Adrenal gland (tissue), 12 donors: ENCODE measurements around the gene TLR10. TPM values are rescaled to one million over a fixed set of nuclear protein-coding genes. Genes with fewer than 3 reads are reported as not detected.

ENCODE experiments used
- DNase-seq, 7 donors: peaks; one replicate each; pipeline ENCODE4 v3.0.0-alpha.2; 2019 to 2020
- H3K27ac ChIP-seq, 5 donors: fragments of 200-600 bp; sonication (generic) in 4 of 5; 1 replicate in 3 of 5; 2 replicates in 2 of 5; pipeline versions ENCODE4 v1.5.1 to v1.8.0; 2016 to 2020; ENCODE audit warnings: mild to moderate bottlenecking in 1 of 5
- H3K27me3 ChIP-seq: fragments of 200-600 bp; 2 replicates; pipeline ENCODE4 v1.8.0; 2021
- H3K36me3 ChIP-seq, 2 donors: fragments of 200-600 bp; replicated peaks in 1 of 2; 1 replicate in 1 of 2; 2 replicates in 1 of 2; pipeline versions ENCODE4 v1.5.1 to v1.8.0; 2018 to 2022
- H3K4me1 ChIP-seq, 2 donors: fragments of 200-600 bp; replicated peaks in 1 of 2; 1 replicate in 1 of 2; 2 replicates in 1 of 2; pipeline versions ENCODE4 v1.5.1 to v1.8.0; 2018 to 2021
- H3K4me3 ChIP-seq, 4 donors: fragments of 200-600 bp; sonication (generic) in 3 of 4; one replicate each; pipeline ENCODE4 v1.5.1; 2016 to 2018
- H3K9me3 ChIP-seq, 3 donors: fragments of 200-600 bp; sonication (generic) in 1 of 3; replicated peaks in 1 of 3; 1 replicate in 2 of 3; 2 replicates in 1 of 3; pipeline versions ENCODE4 v1.5.1 to v1.8.0; 2016 to 2021
- POLR2A ChIP-seq, 2 donors: fragments of 450-650 bp; IDR thresholded peaks; one replicate each; pipeline ENCODE4 v1.6.1; 2017; ENCODE audit warnings: antibody characterized with exemption in 2 of 2, mild to moderate bottlenecking in 2 of 2, moderate library complexity in 1 of 2
- WGBS, 4 donors: extraction: QIAGEN DNeasy Blood & Tissue Kit in 2 of 4; methylation state at CpG; one replicate each; pipeline versions ENCODE4 v1.1.5 to v1.1.7; 2013 to 2017; 5-methylcytosine and 5-hydroxymethylcytosine counted together
- intact Hi-C, 2 donors: fragments of 100-400 bp; cut with DNase I; formaldehyde crosslinking; loops; one replicate each; pipeline versions ENCODE4 v1.14.1 to v1.15.0; 2022 to 2023
- polyA plus RNA-seq, 3 donors: library from polyadenylated mRNA; stranded (reverse); fragments of 200-250 nt in 2 of 3; fragments of 350-450 nt in 1 of 3; fragmentation: Illumina TruSeq in 1 of 3; extraction: RNeasy Lipid Tissue Mini Kit (QIAGEN cat#74804) in 1 of 3; gene quantifications; one replicate each; pipeline ENCODE4 v1.2.3, GENCODE V29; 2013 to 2014
- total RNA-seq, 9 donors: library from RNA; depleted of rRNA in 4 of 9; stranded (reverse); fragments of >200 nt in 4 of 9; fragments of 120-200 nt in 1 of 9; fragmentation: NEBNext Ultra II Directional in 1 of 9; extraction: Animal tissue kit (Norgen Biotek cat#: 25700) in 1 of 9; gene quantifications; one replicate each; pipeline versions ENCODE4 v1.1.0 to v1.2.4, GENCODE V29; 2013 to 2023
- TF ChIP-seq, protein P1 (sequence below), 6 experiments: fragments of 450-650 bp in 4 of 6; fragments of 200-600 bp in 2 of 6; sonication (generic) in 1 of 6; IDR thresholded peaks; 1 replicate in 5 of 6; 2 replicates in 1 of 6; pipeline versions ENCODE4 v1.5.1 to v1.8.0; 2016 to 2021; ENCODE audit warnings: antibody characterized with exemption in 6 of 6, mild to moderate bottlenecking in 2 of 6, moderate library complexity in 1 of 6
- donor health status: healthy with polysubstance abuse.
- donor health status: Bipolar disorder and iron deficiency.
- donor health status: DM: yes; HTN: yes; CAD: no.
- donor health status: DM: no; HTN: no; CAD: no.
- donor health status: DM: no; HTN: no; CAD: no.
- donor health status: DM: yes; HTN: yes; CAD: no.

The TLR10 gene
- total and polyA plus RNA-seq, 12 donors = 0.11 to 0.60 (median 0.19) TPM; not detected in 3

DNA sequence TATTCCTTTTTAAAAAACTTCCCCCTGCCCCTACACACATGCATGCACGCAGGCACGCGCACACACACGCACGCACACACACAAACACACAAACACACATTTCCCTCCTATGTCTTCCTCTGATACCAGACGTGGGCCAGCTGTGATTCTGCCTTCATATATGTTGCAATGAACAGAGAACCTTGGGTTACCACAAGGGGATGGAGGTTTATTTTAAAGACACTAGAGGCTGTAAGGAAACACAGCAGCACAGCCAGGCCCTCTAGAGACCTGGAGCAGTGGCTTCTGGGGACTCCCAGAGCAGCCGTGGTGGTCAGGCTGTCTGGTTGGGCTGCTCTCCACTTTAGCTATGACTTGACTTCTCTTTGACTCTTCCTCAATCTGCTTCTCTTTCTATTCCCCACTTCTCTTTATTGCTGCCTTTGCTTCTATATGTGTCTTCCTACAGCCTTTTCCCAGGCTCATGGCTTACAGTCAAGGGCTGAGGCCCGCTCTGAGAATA is 3.2 kb upstream of the TLR10 start:
- DNase-seq = peak in 4 of 7 donors; percentile 37 to 60 (median 46)
- H3K4me3 ChIP-seq = no peak overlapping the region
- 80 to 89% (median 86%) methylated on average over 8 of the region's 8 CpGs for WGBS, 4 donors
- no peaks in the 10 kb centered on the region for H3K9me3 ChIP-seq
- TF ChIP-seq, protein P1, sequence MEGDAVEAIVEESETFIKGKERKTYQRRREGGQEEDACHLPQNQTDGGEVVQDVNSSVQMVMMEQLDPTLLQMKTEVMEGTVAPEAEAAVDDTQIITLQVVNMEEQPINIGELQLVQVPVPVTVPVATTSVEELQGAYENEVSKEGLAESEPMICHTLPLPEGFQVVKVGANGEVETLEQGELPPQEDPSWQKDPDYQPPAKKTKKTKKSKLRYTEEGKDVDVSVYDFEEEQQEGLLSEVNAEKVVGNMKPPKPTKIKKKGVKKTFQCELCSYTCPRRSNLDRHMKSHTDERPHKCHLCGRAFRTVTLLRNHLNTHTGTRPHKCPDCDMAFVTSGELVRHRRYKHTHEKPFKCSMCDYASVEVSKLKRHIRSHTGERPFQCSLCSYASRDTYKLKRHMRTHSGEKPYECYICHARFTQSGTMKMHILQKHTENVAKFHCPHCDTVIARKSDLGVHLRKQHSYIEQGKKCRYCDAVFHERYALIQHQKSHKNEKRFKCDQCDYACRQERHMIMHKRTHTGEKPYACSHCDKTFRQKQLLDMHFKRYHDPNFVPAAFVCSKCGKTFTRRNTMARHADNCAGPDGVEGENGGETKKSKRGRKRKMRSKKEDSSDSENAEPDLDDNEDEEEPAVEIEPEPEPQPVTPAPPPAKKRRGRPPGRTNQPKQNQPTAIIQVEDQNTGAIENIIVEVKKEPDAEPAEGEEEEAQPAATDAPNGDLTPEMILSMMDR (IDR thresholded peaks at IDR 0.05) = no peak
- no peak for TF ChIP-seq POLR2A (IDR thresholded peaks at IDR 0.05)
- H3K36me3 ChIP-seq = no peaks in the 10 kb centered on the region
- peak overlapping the region in 1 of 5 donors; percentile 70 for H3K27ac ChIP-seq
- intact Hi-C loops = no loop called here
- H3K4me1 ChIP-seq = peaks cover 0 to 6% of the 10 kb centered on the region in 2 donors
- no peaks in the 10 kb centered on the region for H3K27me3 ChIP-seq

DNA sequence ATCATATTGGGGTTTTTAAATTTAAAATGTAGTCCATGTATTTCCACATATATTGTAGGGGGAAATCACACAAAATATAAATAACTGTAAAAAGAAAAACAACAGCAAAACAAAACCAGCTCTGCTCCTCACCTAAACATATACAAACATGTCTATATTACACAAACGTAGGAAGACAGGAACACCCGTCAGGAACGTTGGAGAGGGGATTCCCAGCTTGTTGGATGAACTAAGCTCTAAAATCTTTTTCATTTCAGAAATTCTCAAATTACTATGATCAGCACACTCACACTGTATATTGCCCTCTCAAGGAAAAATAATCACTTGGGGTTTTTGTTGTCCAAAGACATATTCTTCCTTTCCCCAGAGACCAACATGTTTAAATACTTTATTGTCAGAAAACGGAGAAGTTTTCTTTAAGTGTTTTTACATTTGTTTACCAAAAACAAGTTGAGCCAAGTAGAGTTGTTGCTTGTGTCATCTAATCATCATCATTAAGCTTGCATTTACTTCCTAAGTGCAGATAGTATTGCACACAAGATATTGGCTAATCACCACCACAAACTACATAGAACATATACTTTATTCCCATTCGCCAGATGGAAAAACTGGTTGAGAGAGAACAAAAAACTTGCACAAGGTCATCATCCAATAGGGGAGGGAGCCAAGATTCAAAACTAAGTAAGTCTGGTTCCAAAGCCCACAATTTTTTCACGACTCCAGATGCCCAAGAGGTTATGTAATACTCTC is 2.4 kb upstream of the TLR10 start:
- no peak for DNase-seq
- H3K4me1 ChIP-seq = peaks cover 0 to 6% of the 10 kb centered on the region in 2 donors
- H3K36me3 ChIP-seq = no peaks in the 10 kb centered on the region
- H3K9me3 ChIP-seq = no peaks in the 10 kb centered on the region
- H3K4me3 ChIP-seq = no peak overlapping the region
- intact Hi-C loops = no loop called here
- TF ChIP-seq, protein P1 (IDR thresholded peaks at IDR 0.05) = no peak
- TF ChIP-seq POLR2A (IDR thresholded peaks at IDR 0.05) = no peak
- peak overlapping the region in 1 of 5 donors; percentile 70 for H3K27ac ChIP-seq
- H3K27me3 ChIP-seq = no peaks in the 10 kb centered on the region
- 59 to 70% (median 63%) methylated on average over 6 of the region's 6 CpGs for WGBS, 4 donors

DNA sequence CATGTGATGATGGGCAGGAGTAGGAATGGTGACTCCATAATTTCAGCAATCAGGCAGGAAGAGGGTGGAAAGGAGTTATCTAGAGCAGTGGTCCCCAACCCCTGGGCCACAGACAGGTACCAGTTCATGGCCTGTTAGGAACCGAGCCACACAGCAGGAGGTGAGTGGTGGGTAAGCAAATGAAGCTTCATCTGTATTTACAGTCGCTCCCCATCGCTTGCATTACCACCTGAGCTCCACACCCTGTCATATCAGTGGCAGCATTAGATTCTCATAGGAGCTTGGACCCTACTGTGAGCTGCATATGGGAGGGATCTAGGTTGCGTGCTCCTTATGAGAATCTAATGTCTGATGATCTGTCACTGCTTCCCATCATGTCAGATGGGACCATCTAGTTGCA is 1.4 kb upstream of the TLR10 start:
- H3K36me3 ChIP-seq = no peaks in the 10 kb centered on the region
- H3K27me3 ChIP-seq = no peaks in the 10 kb centered on the region
- H3K4me3 ChIP-seq = no peak overlapping the region
- peaks cover 0 to 6% of the 10 kb centered on the region in 2 donors for H3K4me1 ChIP-seq
- no peak for DNase-seq
- intact Hi-C loops = no loop called here
- 82 to 94% (median 90%) methylated on average over 4 of the region's 4 CpGs for WGBS, 4 donors
- no peaks in the 10 kb centered on the region for H3K9me3 ChIP-seq
- TF ChIP-seq, protein P1 (IDR thresholded peaks at IDR 0.05) = no peak
- TF ChIP-seq POLR2A (IDR thresholded peaks at IDR 0.05) = no peak
- H3K27ac ChIP-seq = no peak overlapping the region

DNA sequence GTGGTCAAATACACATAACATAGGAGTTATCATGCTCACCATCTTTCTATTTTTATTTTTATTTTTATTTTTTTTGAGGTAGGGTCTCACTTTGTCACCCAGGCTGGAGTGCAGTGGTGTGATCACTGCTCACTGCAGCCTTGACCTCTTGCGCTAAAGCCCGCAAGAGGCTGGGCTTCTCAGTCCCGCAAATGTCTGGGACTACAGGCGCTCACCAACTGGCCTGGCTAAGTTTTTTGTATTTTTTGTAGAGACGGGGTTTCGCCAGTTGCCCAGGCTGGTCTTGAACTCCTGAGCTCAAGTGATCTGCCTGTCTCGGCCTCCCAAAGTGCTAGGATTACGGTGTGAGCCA is 295 bp upstream of the TLR10 start:
- WGBS, 4 donors = 62 to 80% (median 73%) methylated on average over 8 of the region's 8 CpGs
- TF ChIP-seq POLR2A (IDR thresholded peaks at IDR 0.05) = no peak
- TF ChIP-seq, protein P1 (IDR thresholded peaks at IDR 0.05) = peak in 1 of 6 experiments; percentile 11
- no peaks in the 10 kb centered on the region for H3K27me3 ChIP-seq
- intact Hi-C loops = no loop called here
- no peaks in the 10 kb centered on the region for H3K36me3 ChIP-seq
- DNase-seq = no peak
- no peak overlapping the region for H3K4me3 ChIP-seq
- H3K9me3 ChIP-seq = no peaks in the 10 kb centered on the region
- H3K27ac ChIP-seq = no peak overlapping the region
- H3K4me1 ChIP-seq = peaks cover 0 to 6% of the 10 kb centered on the region in 2 donors
